ENCODE results near the gene ARFGAP2. TPM values are rescaled to one million over a fixed set of nuclear protein-coding genes. Genes with fewer than 3 reads are reported as not detected.
"Not testable (repeated sequence)": the region's sequence is repeated elsewhere in the genome, so short reads cannot be mapped to it uniquely, and the experiment has no call there.

The ARFGAP2 gene
- total RNA-seq, 2 experiments from 2014 or later = 89.6 to 102 TPM

- Mint-ChIP-seq H3K4me3 (no peak overlapping the region), H3K36me3 (ENCODE audit: low read depth) (no peaks in the 10 kb centered on the region), H3K9me3 (ENCODE audit: insufficient read depth) (no peaks in the 10 kb centered on the region), H3K27me3 (ENCODE audit: low read depth) (no peaks in the 10 kb centered on the region), H3K27ac (no peak overlapping the region), H3K4me1 (ENCODE audit: low read depth) (no peaks in the 10 kb centered on the region)
- ChIA-PET POLR2A (no interaction called here), CTCF (no interaction called here)
- DNase-seq (no peak), ATAC-seq (no peak)
These were observed 53.6 kb downstream of the ARFGAP2 start for GRCh38 chr11:47123094-47123493.

GRCh38 chr11:47121731-47122130, 54.9 kb downstream of the ARFGAP2 start:
- no peak for DNase-seq
- peaks cover 3% of the 10 kb centered on the region for H3K27me3 Mint-ChIP-seq (ENCODE audit: low read depth)

GRCh38 chr11:47121056-47121455, 55.6 kb downstream of the ARFGAP2 start:
- H3K27me3 Mint-ChIP-seq (ENCODE audit: low read depth) = peaks cover 5% of the 10 kb centered on the region
- H3K4me1 Mint-ChIP-seq (ENCODE audit: low read depth) = no peaks in the 10 kb centered on the region
- CTCF ChIA-PET = interaction anchor here (0.9 kb wide), 1 partner anchor 32 kb away, joined by 3 read pairs; no protein-coding TSS in a partner anchor
- H3K9me3 Mint-ChIP-seq (ENCODE audit: insufficient read depth) = no peaks in the 10 kb centered on the region
- DNase-seq (no peak), ATAC-seq (no peak)
- H3K4me3 Mint-ChIP-seq = no peak overlapping the region
- POLR2A ChIA-PET = no interaction called here
- no peak overlapping the region for H3K27ac Mint-ChIP-seq
- no peaks in the 10 kb centered on the region for H3K36me3 Mint-ChIP-seq (ENCODE audit: low read depth)

More at GRCh38 chr11:47121731-47122130, 54.9 kb downstream of the ARFGAP2 start:
- ChIA-PET POLR2A (no interaction called here), CTCF (interaction anchor here (0.7 kb wide), 1 partner anchor 99 kb away, joined by 3 read pairs; no protein-coding TSS in a partner anchor)
- no peaks in the 10 kb centered on the region for H3K4me1 Mint-ChIP-seq (ENCODE audit: low read depth)
- no peak overlapping the region for H3K4me3 Mint-ChIP-seq
- H3K36me3 Mint-ChIP-seq (ENCODE audit: low read depth) = no peaks in the 10 kb centered on the region
- no peak for ATAC-seq
- no peak overlapping the region for H3K27ac Mint-ChIP-seq
- no peaks in the 10 kb centered on the region for H3K9me3 Mint-ChIP-seq (ENCODE audit: insufficient read depth)

GRCh38 chr11:47118958-47119688, 57.6 kb downstream of the ARFGAP2 start:
- CTCF ChIA-PET = interaction anchor here (0.7 kb wide), 1 partner anchor 13 kb away, joined by 3 read pairs; no protein-coding TSS in a partner anchor
- ATAC-seq; H3K4me3 Mint-ChIP-seq; H3K36me3 Mint-ChIP-seq (ENCODE audit: low read depth); H3K27ac Mint-ChIP-seq; H3K9me3 Mint-ChIP-seq (ENCODE audit: insufficient read depth); H3K4me1 Mint-ChIP-seq (ENCODE audit: low read depth); POLR2A ChIA-PET; H3K27me3 Mint-ChIP-seq (ENCODE audit: low read depth): not testable (repeated sequence)
- DNase-seq = peak; percentile 30

Small RNAs within 50 kb of the gene (microRNA-seq; reads per million reads assigned to microRNA genes)
- gene MIR6745 = not detected

Other genes starting within 250 kb of the ARFGAP2 start
- gene CSTPP1, start 240.1 kb downstream of the ARFGAP2 start, total RNA-seq = 10 to 100 TPM; 15.6 to 15.8 TPM
- gene PACSIN3, start 9.6 kb upstream of the ARFGAP2 start, total RNA-seq = 1 to 10 TPM; 2.0 to 2.1 TPM
- 100 to 1,000 TPM; 164 to 171 TPM for gene DDB2, start 38.1 kb upstream of the ARFGAP2 start, total RNA-seq
- gene ACP2, start 71.9 kb upstream of the ARFGAP2 start, total RNA-seq = 10 to 100 TPM; 26.7 to 27.5 TPM
- gene NR1H3, start 81.1 kb upstream of the ARFGAP2 start, total RNA-seq = 10 to 100 TPM; 11.7 to 12.6 TPM
- 10 to 100 TPM; 96.3 to 98.4 TPM for gene MADD, start 93.3 kb upstream of the ARFGAP2 start, total RNA-seq
- gene MYBPC3, start 175.8 kb upstream of the ARFGAP2 start, total RNA-seq = not detected
- gene SPI1, start 201.7 kb upstream of the ARFGAP2 start, total RNA-seq = not detected
- 10 to 100 TPM; 19.2 to 20.0 TPM for gene SLC39A13, start 231.7 kb upstream of the ARFGAP2 start, total RNA-seq
- gene PSMC3, start 249.6 kb upstream of the ARFGAP2 start, total RNA-seq = 100 to 1,000 TPM; 179 TPM

All from activated CD8-positive, alpha-beta T cell treated with anti-CD3 and anti-CD28 coated beads, Interleukin-2, amount 10 ng/mL, durations not matched to agents 7 days and 5 days (primary cell).